Prostate gland (tissue), 2 donors: ENCODE measurements around the gene UVRAG.

Experiments
- POLR2A ChIP-seq: fragments of 450-650 bp; IDR thresholded peaks from one replicate; pipeline ENCODE4 v1.6.1; 2016; ENCODE audit warnings: antibody characterized with exemption, mild to moderate bottlenecking
- POLR2AphosphoS5 ChIP-seq: sonication (generic); formaldehyde crosslinking; IDR thresholded peaks from one replicate; pipeline ENCODE4 v1.6.1; 2017; ENCODE audit warnings: antibody characterized with exemption
- TF ChIP-seq, protein P1 (sequence below), 4 experiments: fragments of 200-600 bp in 2 of 4; fragments of 450-650 bp in 2 of 4; sonication (generic) in 2 of 4; IDR thresholded peaks; 1 replicate in 3 of 4; 2 replicates in 1 of 4; pipeline ENCODE4 v1.5.1; 2016 to 2019; ENCODE audit warnings: antibody characterized with exemption in 4 of 4, mild to moderate bottlenecking in 2 of 4, moderate library complexity in 2 of 4

DNA sequence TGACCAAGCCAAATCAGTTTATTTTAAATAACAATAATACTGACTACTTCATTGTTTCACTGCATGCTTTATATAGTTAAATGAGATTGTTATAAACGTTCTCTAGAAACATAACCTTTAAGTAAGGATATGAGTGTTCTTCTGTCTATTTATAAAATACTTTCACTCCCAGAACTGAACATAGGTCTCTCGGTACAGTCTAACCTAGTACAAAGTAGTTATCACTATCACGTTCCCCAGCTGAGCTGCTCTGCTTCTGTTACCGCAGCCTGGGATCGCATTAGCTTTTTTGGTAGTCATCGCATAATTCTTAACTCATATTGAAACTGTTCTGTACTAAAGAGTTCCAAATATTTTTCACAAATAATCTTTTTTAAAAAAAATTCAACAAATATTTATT lies 247.7 kb downstream of the UVRAG start:
- TF ChIP-seq, protein P1, sequence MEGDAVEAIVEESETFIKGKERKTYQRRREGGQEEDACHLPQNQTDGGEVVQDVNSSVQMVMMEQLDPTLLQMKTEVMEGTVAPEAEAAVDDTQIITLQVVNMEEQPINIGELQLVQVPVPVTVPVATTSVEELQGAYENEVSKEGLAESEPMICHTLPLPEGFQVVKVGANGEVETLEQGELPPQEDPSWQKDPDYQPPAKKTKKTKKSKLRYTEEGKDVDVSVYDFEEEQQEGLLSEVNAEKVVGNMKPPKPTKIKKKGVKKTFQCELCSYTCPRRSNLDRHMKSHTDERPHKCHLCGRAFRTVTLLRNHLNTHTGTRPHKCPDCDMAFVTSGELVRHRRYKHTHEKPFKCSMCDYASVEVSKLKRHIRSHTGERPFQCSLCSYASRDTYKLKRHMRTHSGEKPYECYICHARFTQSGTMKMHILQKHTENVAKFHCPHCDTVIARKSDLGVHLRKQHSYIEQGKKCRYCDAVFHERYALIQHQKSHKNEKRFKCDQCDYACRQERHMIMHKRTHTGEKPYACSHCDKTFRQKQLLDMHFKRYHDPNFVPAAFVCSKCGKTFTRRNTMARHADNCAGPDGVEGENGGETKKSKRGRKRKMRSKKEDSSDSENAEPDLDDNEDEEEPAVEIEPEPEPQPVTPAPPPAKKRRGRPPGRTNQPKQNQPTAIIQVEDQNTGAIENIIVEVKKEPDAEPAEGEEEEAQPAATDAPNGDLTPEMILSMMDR (IDR thresholded peaks at IDR 0.05): no peak
- TF ChIP-seq POLR2A: no peak
- no peak for TF ChIP-seq POLR2AphosphoS5
